Activated T-helper 1 cell treated with anti-CD3 and anti-CD28 coated beads, Interleukin-12 subunit alpha, Interleukin-12 subunit beta, Interleukin-2, Interleukin-4 antibody, amounts not matched to agents 30 ng/mL and 10 ng/mL and 1 ng/mL, durations not matched to agents 14 hours and 24 hours and 36 hours (primary cell): ENCODE results near the gene PRPS1. TPM values are rescaled to one million over a fixed set of nuclear protein-coding genes. Genes with fewer than 3 reads are reported as not detected.
"Not testable (repeated sequence)": the region's sequence is repeated elsewhere in the genome, so short reads cannot be mapped to it uniquely, and the experiment has no call there.

Source experiments
- DNase-seq: peaks from one replicate; pipeline ENCODE4 v3.0.0; 2021; ENCODE audit warnings: low spot score
- H3K27ac Mint-ChIP-seq: one replicate; pipeline ENCODE4 v1.8.0; 2021; ENCODE audit warnings: mild to moderate bottlenecking, mixed read lengths
- H3K27me3 Mint-ChIP-seq: one replicate; pipeline ENCODE4 v1.8.0; 2022; ENCODE audit warnings: mild to moderate bottlenecking, moderate library complexity, mixed read lengths; ENCODE audit not compliant: insufficient read depth
- H3K36me3 Mint-ChIP-seq: one replicate; pipeline ENCODE4 v1.8.0; 2021; ENCODE audit warnings: low read depth, mixed read lengths
- H3K4me1 Mint-ChIP-seq: one replicate; pipeline ENCODE4 v1.8.0; 2021; ENCODE audit warnings: low read depth, mixed read lengths
- H3K4me3 Mint-ChIP-seq: one replicate; pipeline ENCODE4 v1.8.0; 2021; ENCODE audit warnings: mild to moderate bottlenecking, moderate library complexity, mixed read lengths
- H3K9me3 Mint-ChIP-seq: one replicate; pipeline ENCODE4 v1.8.0; 2021; ENCODE audit warnings: mixed read lengths
- intact Hi-C: fragments of 100-400 bp; cut with micrococcal nuclease; formaldehyde crosslinking; loops from one replicate; pipeline ENCODE4 v1.15.1; 2024
- total RNA-seq: library from RNA; stranded (reverse); gene quantifications from 2 replicates; pipeline ENCODE4 v1.2.3, GENCODE V29; 2022

Gene PRPS1
- total RNA-seq, 1 donor from 2014 or later, result 97.9 TPM

GRCh38 chrX:107671256-107671655, 42.9 kb downstream of the PRPS1 start:
- H3K27ac Mint-ChIP-seq, H3K9me3 Mint-ChIP-seq, H3K4me3 Mint-ChIP-seq, H3K27me3 Mint-ChIP-seq, H3K36me3 Mint-ChIP-seq, DNase-seq: not testable (repeated sequence)
- intact Hi-C loops, result loop anchor here (5.0 kb wide), 1 partner anchor 156 kb away; the partner anchor contains the start of gene MID2
- H3K4me1 Mint-ChIP-seq, result peaks cover 35% of the 10 kb centered on the region

GRCh38 chrX:107672955-107673378, 44.7 kb downstream of the PRPS1 start:
- intact Hi-C loops, result loop anchor here (1.0 to 5.0 kb wide), 6 partner anchors 14 to 221 kb away; partner anchors contain the start of genes MID2, NCBP2L and PRPS1
- peak overlapping the region; percentile 53 for H3K4me3 Mint-ChIP-seq
- peaks cover 1% of the 10 kb centered on the region for H3K36me3 Mint-ChIP-seq
- H3K9me3 Mint-ChIP-seq, result no peaks in the 10 kb centered on the region
- no peaks in the 10 kb centered on the region for H3K27me3 Mint-ChIP-seq
- H3K27ac Mint-ChIP-seq, result peak overlapping the region; percentile 99
- peaks cover 46% of the 10 kb centered on the region for H3K4me1 Mint-ChIP-seq
- DNase-seq, result peak; percentile 70

GRCh38 chrX:107673431-107673830, 45.1 kb downstream of the PRPS1 start:
- intact Hi-C loops, result loop anchor here (1.0 to 5.0 kb wide), 6 partner anchors 14 to 221 kb away; partner anchors contain the start of genes MID2, NCBP2L and PRPS1
- H3K9me3 Mint-ChIP-seq, result no peaks in the 10 kb centered on the region
- H3K4me3 Mint-ChIP-seq, result peak overlapping the region; percentile 53
- peaks cover 1% of the 10 kb centered on the region for H3K36me3 Mint-ChIP-seq
- DNase-seq, result no peak
- H3K27ac Mint-ChIP-seq, result peak overlapping the region; percentile 99
- no peaks in the 10 kb centered on the region for H3K27me3 Mint-ChIP-seq
- H3K4me1 Mint-ChIP-seq, result peaks cover 51% of the 10 kb centered on the region

- intact Hi-C loops, result loop anchor here (1.0 to 5.0 kb wide), 8 partner anchors 15 to 220 kb away; partner anchors contain the start of genes MID2, NCBP2L and PRPS1
- peak; percentile 86 for DNase-seq
- peak overlapping the region; percentile 99 for H3K27ac Mint-ChIP-seq
- no peaks in the 10 kb centered on the region for H3K27me3 Mint-ChIP-seq
- peaks cover 1% of the 10 kb centered on the region for H3K36me3 Mint-ChIP-seq
- H3K4me1 Mint-ChIP-seq, result peaks cover 56% of the 10 kb centered on the region
- H3K4me3 Mint-ChIP-seq, result peak overlapping the region; percentile 91
- no peaks in the 10 kb centered on the region for H3K9me3 Mint-ChIP-seq
Measured at GRCh38 chrX:107673933-107674479, 45.7 kb downstream of the PRPS1 start.

GRCh38 chrX:107674480-107675364, 46.4 kb downstream of the PRPS1 start:
- H3K4me3 Mint-ChIP-seq, result peak overlapping the region; percentile 91
- DNase-seq, result peak; percentile 41
- peak overlapping the region; percentile 99 for H3K27ac Mint-ChIP-seq
- H3K4me1 Mint-ChIP-seq, result peaks cover 64% of the 10 kb centered on the region
- intact Hi-C loops, result loop anchor here (1.0 to 5.0 kb wide), 3 partner anchors 37 to 153 kb away; partner anchors contain the start of gene MID2
- H3K9me3 Mint-ChIP-seq, result no peaks in the 10 kb centered on the region
- peaks cover 1% of the 10 kb centered on the region for H3K36me3 Mint-ChIP-seq
- no peaks in the 10 kb centered on the region for H3K27me3 Mint-ChIP-seq

DNA sequence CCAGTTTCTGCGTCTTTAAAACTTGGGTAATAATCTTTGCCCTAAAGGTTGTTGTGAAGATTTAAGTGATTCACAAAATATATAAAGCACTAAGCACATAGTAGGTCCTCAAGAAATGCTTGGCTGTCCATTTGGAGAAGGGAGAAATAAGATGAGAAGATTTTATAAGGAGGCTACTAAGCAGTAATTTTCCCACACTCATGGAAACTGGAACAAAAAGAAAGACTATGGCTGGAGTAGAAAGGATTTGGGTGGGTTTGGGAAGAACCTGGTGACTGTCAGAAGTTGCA, 47.0 kb downstream of the PRPS1 start:
- Mint-ChIP-seq H3K9me3 (no peaks in the 10 kb centered on the region), H3K4me1 (peaks cover 68% of the 10 kb centered on the region), H3K27ac (peak overlapping the region; percentile 99), H3K27me3 (no peaks in the 10 kb centered on the region), H3K36me3 (peaks cover 1% of the 10 kb centered on the region), H3K4me3 (peak overlapping the region; percentile 91)
- no peak for DNase-seq
- intact Hi-C loops, result no loop called here

GRCh38 chrX:107675823-107676555, 47.7 kb downstream of the PRPS1 start:
- peaks cover 1% of the 10 kb centered on the region for H3K36me3 Mint-ChIP-seq
- H3K4me1 Mint-ChIP-seq, result peaks cover 74% of the 10 kb centered on the region
- H3K9me3 Mint-ChIP-seq, result no peaks in the 10 kb centered on the region
- intact Hi-C loops, result no loop called here
- H3K4me3 Mint-ChIP-seq, result peak overlapping the region; percentile 91
- peak; percentile 0 for DNase-seq
- H3K27me3 Mint-ChIP-seq, result no peaks in the 10 kb centered on the region
- H3K27ac Mint-ChIP-seq, result peak overlapping the region; percentile 99

DNA sequence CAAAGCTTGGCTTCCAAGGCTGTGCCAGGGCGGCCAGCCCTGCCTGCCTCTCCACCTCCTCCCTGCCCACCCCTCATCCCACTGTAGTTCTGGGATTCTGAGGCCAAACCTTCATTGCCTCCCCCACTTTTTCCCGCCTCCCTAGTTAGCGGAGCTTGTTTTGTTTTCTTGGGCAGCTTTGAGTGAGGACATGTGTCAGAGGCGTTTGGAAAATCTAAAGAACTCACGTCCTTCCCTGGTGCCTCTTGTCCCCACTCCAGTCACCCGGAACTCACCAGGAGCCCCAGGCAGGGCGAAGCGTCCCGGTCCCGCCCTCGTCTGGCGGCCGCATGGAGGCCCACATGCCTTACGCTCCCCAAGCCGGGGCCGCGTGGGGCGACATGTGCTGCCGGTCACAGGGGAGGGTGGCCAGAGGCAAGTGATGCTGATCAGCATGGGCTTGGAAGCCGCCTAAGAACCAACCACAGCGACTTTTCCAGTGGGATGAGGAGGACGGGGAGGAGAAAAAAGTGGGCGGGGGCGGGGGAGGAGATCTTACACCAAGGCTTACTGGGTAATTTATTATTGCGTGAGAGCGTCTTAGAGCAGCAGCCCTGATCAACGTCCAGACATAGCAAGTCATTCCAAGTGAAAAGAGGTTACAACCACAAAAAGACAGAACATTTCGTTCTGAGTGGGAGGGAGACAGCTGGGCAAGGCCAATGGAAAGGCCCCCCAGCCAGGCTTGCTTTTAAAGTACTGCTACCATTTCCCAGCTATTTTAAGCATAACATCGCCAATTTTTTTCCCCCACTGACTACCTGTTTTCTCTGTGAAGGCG, 48.5 kb downstream of the PRPS1 start:
- H3K27ac Mint-ChIP-seq, result peak overlapping the region; percentile 99
- peak overlapping the region; percentile 91 for H3K4me3 Mint-ChIP-seq

GRCh38 chrX:107677501-107677901, 49.2 kb downstream of the PRPS1 start:
- intact Hi-C loops, result no loop called here
- H3K27me3 Mint-ChIP-seq, result no peaks in the 10 kb centered on the region
- H3K27ac Mint-ChIP-seq, result peak overlapping the region; percentile 99
- DNase-seq, result no peak
- H3K36me3 Mint-ChIP-seq, result peaks cover 1% of the 10 kb centered on the region
- peaks cover 70% of the 10 kb centered on the region for H3K4me1 Mint-ChIP-seq
- H3K4me3 Mint-ChIP-seq, result peak overlapping the region; percentile 91
- no peaks in the 10 kb centered on the region for H3K9me3 Mint-ChIP-seq

More for the DNA sequence above, 48.5 kb downstream of the PRPS1 start:
- no peaks in the 10 kb centered on the region for H3K9me3 Mint-ChIP-seq
- DNase-seq, result peak; percentile 40
- H3K27me3 Mint-ChIP-seq, result no peaks in the 10 kb centered on the region
- H3K4me1 Mint-ChIP-seq, result peaks cover 72% of the 10 kb centered on the region
- intact Hi-C loops, result no loop called here
- peaks cover 1% of the 10 kb centered on the region for H3K36me3 Mint-ChIP-seq

GRCh38 chrX:107677909-107678308, 49.6 kb downstream of the PRPS1 start:
- DNase-seq, result no peak
- H3K4me1 Mint-ChIP-seq, result peaks cover 67% of the 10 kb centered on the region
- H3K4me3 Mint-ChIP-seq, result peak overlapping the region; percentile 19
- no peaks in the 10 kb centered on the region for H3K27me3 Mint-ChIP-seq
- H3K36me3 Mint-ChIP-seq, result peaks cover 1% of the 10 kb centered on the region
- intact Hi-C loops, result no loop called here
- no peaks in the 10 kb centered on the region for H3K9me3 Mint-ChIP-seq
- peak overlapping the region; percentile 99 for H3K27ac Mint-ChIP-seq

DNA sequence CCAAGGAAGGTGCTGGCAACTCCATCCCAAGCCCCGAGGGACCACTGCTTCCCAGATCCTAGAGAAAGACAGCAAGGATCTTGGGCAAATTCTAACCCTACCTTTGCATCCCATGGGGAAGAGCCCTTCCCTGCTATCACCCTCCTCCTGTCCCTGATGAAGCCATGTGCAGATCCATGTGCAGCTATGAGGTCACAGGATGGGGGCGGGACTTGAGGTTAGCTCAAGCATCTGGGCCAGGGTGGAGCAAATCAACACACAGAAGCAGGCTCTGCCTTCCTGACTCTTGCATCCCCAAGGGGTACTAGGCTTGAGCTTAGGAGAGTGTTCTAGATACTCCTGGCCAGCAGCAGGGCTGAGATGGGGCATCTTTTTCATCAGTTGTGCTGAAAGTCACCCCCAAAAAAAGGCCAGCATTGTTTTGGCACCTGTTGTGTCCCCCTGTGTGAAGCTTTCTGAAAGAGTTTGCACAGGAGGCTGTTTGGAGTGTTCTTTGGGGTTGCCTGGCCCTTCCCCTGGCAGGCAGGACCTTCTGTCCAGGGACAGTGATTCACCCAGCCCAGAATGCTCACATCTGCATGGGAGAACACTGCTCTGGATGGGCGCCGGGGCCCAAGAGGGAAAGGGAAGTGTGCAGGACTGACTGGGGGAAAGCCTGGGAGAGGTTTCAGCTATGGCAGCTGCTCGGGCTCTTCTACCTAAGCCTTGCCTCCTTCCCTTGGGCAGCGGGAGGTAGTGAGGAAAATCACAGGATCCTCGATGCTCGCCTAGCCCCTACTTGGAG, 50.8 kb downstream of the PRPS1 start:
- Mint-ChIP-seq H3K9me3 (no peaks in the 10 kb centered on the region), H3K27ac (peak overlapping the region; percentile 82), H3K4me3 (peak overlapping the region; percentile 26), H3K36me3 (peaks cover 1% of the 10 kb centered on the region), H3K4me1 (peaks cover 70% of the 10 kb centered on the region), H3K27me3 (no peaks in the 10 kb centered on the region)
- intact Hi-C loops, result no loop called here
- DNase-seq, result peak; percentile 64
